ENCODE data around the gene CIZ1. TPM values are rescaled to one million over a fixed set of nuclear protein-coding genes. Genes with fewer than 3 reads are reported as not detected.
"Not testable (repeated sequence)": the region's sequence is repeated elsewhere in the genome, so short reads cannot be mapped to it uniquely, and the experiment has no call there.

The CIZ1 gene, protein sequence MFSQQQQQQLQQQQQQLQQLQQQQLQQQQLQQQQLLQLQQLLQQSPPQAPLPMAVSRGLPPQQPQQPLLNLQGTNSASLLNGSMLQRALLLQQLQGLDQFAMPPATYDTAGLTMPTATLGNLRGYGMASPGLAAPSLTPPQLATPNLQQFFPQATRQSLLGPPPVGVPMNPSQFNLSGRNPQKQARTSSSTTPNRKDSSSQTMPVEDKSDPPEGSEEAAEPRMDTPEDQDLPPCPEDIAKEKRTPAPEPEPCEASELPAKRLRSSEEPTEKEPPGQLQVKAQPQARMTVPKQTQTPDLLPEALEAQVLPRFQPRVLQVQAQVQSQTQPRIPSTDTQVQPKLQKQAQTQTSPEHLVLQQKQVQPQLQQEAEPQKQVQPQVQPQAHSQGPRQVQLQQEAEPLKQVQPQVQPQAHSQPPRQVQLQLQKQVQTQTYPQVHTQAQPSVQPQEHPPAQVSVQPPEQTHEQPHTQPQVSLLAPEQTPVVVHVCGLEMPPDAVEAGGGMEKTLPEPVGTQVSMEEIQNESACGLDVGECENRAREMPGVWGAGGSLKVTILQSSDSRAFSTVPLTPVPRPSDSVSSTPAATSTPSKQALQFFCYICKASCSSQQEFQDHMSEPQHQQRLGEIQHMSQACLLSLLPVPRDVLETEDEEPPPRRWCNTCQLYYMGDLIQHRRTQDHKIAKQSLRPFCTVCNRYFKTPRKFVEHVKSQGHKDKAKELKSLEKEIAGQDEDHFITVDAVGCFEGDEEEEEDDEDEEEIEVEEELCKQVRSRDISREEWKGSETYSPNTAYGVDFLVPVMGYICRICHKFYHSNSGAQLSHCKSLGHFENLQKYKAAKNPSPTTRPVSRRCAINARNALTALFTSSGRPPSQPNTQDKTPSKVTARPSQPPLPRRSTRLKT
- 100 to 1,000 TPM in 1 of 2 donors, 10 to 100 TPM in 1; 88.9 to 103 TPM for total RNA-seq
- long read RNA-seq, partial matches to known transcripts = 32 of 45 reads
- long read RNA-seq, other reads (novel, unspliced or antisense) = 10 of 45 reads

DNA sequence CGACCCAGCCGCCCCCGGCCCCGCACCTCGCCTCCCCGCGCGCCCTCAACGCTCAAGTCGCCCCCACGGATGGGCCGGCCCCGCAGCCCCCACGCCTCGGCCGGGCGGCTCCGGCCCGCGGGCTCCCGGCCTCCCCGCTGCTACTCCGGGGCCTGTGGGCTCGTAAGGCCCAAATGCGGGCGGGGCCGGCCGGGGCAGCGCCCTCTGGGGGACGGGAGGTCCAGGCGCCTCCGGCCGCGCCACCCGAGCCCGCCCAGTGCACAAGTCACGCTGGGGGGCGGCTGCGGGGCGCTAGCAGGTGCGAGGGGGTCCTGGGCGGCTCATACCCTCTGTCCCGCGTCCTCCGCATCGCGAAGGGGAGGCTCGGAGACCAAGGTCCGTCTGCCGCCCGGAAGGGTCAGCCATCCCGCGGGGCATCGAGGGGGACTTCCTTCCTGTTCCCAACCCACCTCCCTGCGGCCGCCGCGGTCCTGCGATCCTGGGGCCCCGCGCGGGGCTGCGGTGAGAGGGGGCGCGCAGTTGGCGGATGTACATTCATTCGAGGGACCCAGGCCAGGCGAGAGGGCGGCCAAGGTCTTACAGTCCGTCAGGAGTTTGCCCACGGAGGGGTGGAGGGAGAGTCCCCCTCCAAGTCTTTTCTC, at the start of gene CIZ1:
Gene CIZ1 (minus strand): TSS at position 167 of the 641 bp plus-strand sequence. CDS start 715 bp downstream, outside the sequence.
- DNase-seq = peak; percentile 64 to 82
- intact Hi-C loops (cut with DNase I, micrococcal nuclease) = no loop called here
- ATAC-seq = peak; percentile 75

DNA sequence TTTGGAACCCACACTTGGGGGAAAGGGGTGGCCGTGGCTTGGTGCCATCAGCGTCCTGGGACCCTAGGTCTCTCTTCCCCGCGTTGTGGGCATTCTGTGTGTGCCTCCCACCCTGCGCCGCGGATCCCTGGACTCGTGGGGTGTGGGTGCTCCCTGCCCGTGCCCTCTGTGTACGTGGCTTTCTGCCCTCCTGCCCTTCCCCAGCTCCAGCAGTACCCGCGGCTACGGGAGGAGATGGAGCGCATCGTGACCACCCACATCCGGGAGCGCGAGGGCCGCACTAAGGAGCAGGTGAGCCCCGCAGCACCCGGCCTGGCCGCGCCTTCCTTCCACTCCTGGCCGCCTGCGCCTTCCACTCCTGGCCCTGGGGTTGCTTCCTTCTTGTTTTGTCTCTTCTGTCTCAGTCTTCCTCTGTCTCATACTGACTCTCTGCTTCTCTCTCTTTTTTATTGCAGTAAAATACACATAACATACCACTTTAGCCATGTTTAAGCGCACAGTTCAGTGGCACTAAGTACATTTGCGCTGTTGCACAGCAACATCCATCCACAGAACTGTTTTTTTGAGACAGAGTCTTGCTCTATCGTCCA, 42.5 kb upstream of the CIZ1 start:
- DNase-seq = no peak
- intact Hi-C loops (cut with DNase I, micrococcal nuclease) = no loop called here
- no peak for ATAC-seq

DNA sequence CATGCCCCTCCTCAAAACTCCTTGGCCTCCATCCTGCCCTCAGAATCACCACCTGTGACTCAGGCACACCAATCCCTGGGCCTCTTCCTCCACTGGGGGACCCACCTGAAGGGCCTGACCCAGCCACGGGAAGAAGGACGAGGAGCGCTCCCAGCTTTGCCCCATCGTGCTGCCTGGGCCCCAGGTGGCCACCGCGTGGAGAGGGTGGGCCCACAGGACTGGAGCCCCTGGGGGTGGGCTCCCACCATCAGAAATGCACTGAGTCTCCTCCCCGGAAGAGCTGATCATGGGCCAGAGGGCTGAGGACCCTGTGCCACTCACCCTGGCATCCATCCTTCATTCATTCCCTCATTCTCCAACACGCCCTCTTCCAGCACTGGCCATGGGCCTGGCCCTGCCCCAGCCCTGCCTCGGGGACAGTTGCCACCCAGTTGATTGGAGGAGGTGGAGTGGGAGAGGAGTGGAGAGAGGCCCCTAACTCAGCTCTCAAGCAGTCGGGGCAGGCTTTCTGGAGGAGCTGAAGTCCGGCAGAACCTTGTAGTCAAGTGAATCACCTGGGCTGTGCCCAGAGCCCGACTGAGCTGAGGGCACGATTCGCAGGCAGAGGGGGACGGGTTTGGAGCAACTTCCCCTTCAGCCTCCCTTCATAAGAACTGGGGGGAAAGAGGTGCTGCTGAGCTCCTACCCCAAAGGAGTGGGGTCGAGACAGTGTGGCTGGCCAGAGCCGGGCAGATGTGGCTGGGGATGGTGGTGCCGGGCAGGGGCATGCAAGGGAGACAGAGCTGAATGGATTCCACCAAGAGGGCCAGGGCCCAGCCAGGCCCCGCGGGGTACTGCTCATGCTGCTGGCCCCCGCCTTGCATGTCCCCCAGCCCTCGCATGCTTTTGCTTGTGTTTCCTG, 41.4 kb upstream of the CIZ1 start:
- intact Hi-C loops (cut with DNase I, micrococcal nuclease) = no loop called here
- DNase-seq (no peak), ATAC-seq (no peak)

DNA sequence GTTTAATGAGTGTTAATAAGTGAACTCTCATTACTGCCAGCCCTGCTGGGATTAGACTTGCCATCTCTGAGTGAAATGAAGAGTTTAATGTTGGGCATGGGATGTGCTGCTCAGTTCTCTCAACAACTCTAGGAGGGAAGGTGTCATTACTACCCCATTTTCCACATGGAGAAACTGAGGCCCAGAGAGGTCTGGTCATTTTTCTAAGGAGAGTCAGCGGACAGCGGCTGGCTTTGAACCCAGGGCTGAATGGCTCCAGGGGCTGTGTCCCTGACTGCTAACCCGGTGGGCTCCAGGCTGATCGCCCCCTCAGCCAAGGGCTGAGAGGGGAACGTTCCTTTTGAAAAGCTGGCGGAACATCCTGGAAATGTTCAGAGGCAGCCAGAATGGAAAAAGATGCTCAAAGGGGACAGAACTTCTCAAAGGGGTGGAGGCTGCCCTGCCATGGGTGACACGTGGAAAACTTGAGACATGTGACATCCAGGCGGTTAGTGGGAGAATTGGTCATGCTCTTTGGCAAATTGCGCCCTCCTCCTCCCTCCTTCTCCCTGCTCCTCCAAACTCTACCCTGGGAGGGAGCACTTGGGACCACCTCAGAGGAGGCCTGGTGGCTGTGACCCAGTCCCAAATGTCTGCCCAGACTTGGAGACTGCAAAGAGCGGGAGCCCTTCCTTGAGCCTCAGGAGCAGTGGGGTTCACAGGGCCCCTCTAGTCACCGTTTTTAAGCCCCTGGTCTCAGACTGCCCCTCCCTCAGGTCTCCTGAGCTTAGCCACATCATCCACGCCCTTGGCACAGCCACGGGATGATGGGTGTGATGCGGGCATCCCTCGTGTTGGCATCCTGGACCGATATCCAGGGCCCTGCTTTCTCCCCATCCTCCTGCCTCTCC, 40.5 kb upstream of the CIZ1 start:
- intact Hi-C loops (cut with DNase I, micrococcal nuclease) = no loop called here
- ATAC-seq (no peak), DNase-seq (no peak)

DNA sequence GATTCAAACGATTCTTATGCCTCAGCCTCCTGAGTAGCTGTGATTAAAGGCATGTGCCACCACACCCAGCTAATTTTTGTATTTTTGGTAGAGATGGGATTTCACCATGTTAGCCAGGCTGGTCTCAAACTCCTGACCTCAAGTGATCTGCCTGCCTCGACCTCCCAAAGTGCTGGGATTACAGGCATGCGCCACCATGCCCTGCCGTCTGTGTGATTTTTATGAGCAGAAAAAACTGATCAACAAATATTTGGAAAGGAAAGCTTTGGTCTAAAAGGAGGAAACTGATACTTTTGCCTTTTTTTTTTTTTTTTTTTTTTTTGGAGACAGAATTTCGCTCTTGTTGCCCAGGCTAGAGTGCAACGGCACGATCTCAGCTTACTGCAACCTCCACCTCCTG, 39.5 kb upstream of the CIZ1 start:
- ATAC-seq; DNase-seq; intact Hi-C loops (cut with DNase I, micrococcal nuclease): not testable (repeated sequence)

DNA sequence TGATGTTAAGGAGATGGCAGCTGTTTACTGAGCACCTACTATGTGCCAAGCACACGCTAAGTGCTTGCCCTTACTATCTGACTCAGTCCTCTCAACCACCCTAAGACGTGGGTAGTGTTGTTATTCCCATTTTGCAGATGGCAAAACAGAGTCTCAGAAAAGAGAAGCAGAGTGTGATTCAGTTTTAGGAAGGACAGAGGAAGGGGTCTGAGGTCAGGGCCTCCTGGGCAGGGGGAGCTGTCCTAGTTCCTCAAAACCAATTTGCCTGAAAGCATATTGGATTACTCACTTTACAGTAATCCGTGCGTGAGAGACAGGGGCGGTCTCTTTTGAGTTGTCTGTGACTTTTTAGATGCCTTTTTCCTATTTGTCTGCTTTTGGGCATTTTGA, 35.0 kb upstream of the CIZ1 start:
- ATAC-seq = no peak

DNA sequence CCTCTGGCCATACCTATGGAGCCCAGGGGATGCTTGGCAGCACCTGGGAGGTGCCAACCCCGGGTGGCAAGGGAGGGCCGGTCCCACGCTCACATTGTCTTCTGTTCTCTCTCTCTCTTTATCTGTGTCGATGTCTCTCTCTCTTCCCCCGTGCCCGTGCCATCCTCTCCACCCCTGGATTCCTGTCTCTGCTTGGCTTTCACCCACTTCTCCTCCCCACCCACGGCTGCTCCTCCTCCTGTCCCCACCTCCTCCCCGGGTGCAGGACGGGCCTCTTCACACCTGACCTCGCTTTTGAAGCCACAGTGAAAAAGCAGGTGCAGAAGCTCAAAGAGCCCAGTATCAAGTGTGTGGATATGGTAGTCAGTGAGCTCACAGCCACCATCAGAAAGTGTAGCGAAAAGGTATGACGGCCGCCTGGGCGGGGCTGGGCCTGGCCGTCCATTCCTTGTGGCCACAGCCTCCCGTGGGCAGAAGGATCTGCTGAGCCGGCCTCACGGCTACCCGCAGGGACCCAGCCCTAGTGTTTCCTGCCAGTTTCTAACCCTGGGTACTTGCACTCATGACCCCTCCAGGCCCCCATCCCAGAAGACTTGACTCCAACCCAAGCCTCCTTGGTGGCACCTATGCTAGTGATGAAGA, 34.5 kb upstream of the CIZ1 start:
- DNase-seq (no peak), ATAC-seq (no peak)
- intact Hi-C loops (cut with DNase I, micrococcal nuclease) = no loop called here

More for the DNA sequence above, 35.0 kb upstream of the CIZ1 start:
- no peak for DNase-seq
- intact Hi-C loops (cut with DNase I, micrococcal nuclease) = no loop called here

DNA sequence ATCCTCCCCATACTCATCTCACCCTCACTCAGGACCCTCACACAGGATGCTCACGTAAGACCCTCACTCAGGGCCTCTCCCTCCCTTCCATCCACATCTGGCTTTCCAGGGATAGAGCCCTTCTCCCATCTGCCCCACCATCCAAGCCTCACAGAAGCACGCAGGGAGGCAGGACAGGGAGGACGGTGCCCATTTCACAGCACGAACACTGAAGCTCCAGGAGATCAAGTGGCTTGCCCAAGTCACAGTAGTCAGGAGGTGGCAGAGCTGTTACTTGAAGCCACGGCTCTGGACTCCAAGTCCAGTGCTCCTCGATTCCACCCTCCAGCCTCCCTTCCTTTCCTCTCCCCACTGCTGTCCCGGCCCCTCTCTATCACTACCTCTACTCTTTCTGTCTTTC, 33.5 kb upstream of the CIZ1 start:
- no peak for ATAC-seq
- intact Hi-C loops (cut with DNase I, micrococcal nuclease) = no loop called here
- DNase-seq = no peak

DNA sequence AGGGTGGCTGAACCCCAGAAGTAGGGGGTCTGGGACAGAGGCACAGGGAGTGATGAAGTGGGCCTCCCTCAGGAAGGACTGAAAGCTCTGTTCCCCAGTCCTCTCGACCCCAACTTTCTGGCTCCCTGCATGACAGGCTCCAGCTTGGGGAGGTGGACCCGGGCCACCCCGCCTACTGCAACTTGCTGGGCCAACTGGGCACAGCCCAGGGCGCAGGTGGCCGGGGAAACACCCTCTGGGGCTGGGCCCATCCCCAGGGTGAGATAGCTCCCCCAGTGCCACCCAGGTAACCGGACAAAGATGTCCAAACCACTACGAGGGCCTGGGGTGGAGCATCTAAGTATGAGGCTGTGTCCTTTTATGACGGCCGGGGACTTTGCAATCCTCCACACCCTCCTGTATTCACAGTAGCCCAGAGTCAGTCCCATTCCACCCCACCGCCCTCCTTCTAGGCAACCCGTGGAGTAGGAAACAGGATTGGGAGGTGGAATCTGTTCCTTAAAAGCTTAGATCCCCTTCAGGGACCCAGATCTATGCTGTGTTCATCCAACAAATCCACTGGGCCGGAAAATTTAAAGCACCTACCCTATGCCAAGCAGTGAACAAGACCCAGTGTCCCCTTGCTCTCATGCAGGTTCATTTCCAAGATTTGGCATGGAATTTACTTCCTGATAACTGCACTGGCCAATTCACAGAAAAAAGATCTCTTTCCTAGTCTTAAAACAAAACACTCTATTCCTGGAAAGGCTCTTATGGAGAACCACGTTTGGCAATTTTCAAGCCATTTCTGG, 31.7 kb upstream of the CIZ1 start:
- no peak for DNase-seq
- ATAC-seq = no peak
- intact Hi-C loops (cut with DNase I, micrococcal nuclease) = no loop called here

DNA sequence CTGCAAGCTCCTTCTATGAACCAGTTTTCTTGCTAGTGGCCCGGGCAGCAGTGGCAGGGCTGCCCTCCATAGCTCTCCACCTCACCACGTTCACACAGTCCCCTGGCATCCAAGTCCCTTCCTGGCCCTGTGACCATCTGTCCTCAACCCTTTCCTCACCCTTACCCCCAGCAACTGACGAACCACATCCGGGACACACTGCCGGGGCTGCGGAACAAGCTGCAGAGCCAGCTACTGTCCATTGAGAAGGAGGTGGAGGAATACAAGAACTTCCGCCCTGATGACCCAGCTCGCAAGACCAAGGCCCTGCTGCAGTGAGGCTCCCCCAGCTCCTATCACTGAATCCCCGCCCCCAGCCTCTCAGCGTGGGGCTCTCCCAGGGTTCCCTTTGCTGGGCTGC, 30.7 kb upstream of the CIZ1 start:
- ATAC-seq = no peak
- intact Hi-C loops (cut with DNase I, micrococcal nuclease) = no loop called here
- DNase-seq = no peak

DNA sequence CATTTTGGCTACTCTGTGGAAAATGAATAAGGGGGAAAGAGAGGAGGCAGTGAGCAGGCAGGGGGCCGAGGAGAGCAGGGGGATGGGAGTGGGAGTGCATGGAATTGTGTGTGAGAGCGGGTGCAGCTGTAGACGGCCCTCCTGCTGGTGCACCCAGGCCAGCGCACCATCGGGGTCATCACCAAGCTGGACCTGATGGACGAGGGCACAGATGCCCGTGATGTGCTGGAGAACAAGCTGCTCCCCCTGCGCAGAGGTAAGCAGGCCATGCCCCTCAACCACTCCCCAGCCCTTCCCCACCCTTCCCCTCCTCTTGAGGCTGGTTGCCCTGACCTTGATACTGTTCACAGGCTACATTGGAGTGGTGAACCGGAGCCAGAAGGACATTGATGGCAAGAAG, 28.5 kb upstream of the CIZ1 start:
- intact Hi-C loops (cut with DNase I, micrococcal nuclease) = no loop called here
- no peak for ATAC-seq
- DNase-seq = no peak

DNA sequence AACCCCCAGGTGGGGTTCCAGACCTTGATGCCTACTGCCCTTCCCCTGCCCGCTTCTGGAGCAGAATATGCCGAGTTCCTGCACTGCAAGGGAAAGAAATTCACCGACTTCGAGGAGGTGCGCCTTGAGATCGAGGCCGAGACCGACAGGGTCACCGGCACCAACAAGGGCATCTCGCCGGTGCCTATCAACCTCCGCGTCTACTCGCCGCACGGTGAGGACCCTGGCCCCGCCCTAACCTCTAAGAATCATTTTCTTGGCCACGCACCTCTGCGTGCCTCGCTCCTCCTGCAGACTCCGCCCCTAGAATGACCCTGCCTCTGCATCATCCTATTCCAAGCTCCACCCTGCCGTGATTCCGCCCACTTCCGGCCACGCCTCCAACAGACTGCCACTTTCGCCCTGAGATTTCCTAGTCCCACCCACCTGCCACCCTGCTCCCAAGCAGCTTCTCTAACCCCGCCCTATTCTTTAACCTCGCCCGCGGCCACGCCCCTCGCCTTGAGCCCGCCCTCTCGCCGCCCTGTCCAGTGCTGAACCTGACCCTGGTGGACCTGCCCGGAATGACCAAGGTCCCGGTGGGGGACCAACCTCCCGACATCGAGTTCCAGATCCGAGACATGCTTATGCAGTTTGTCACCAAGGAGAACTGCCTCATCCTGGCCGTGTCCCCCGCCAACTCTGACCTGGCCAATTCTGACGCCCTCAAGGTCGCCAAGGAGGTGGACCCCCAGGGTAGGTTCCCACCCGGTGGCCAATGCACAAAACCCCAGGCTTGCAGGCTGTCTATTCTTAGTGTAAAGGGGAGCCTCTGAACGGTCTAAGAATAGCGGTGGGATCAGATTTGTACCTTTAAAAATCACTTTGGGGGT, 27.4 kb upstream of the CIZ1 start:
- peak; percentile 98 to 99 for DNase-seq
- intact Hi-C loops (cut with DNase I, micrococcal nuclease) = no loop called here
- peak; percentile 98 for ATAC-seq

DNA sequence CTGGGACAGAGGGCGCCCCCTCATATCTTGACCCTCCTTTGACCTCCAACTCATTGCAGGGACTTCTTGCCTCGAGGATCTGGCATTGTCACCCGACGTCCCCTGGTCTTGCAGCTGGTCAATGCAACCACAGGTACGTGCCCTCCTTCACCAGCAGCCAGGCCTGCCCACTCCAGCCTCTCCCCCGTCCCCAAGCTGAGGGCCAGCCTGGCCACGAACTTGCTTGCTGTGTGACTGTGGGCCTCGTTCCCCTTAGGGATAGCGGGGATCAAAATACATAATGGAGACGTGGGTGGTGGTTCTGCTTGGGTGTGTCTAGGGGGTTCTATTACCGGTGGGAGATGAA, 26.8 kb upstream of the CIZ1 start:
- ATAC-seq = no peak
- no peak for DNase-seq
- intact Hi-C loops (cut with DNase I, micrococcal nuclease) = no loop called here

DNA sequence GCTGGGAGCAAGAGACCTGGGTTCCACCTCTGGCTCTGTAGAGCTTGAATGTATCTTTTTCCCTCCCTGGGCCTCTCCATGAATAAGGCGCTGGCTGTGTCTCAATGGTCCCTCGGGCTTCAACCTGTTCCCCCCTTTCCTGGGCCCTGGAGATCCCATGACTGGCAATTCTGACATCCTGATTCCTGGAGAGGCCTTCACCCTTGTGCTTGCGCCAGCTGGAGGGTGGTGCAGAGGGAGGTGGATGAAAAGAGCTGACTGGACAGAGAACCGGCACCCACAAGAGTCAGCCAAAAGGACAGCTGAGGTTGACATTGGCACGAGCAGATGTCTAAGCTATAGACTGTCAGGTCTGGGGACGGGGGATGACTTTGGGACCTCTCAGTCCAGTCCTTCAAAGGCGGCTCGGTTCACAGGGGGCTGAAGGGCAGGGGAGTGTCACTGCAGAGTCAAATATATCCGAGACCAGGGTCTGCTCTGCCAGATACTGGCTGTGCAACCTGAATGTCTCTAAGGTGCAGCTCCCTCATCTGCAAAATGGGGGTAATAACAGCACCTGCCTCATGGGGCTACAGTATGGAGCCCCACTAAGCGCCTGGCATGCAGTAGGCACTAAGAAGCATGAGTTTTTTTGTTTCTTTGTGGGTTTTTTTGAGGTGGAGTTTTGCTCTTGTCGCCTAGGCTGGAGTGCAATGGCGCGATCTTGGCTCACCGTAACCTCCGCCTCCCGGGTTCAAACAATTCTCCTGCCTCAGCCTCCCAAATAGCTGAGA, 25.6 kb upstream of the CIZ1 start:
- ATAC-seq (no peak), DNase-seq (no peak)
- intact Hi-C loops (cut with DNase I, micrococcal nuclease) = no loop called here

Data from left colon (tissue), 2 donors.